GM19455 (cell line): ENCODE data around the gene ISOC2.
"Not testable (repeated sequence)": the region's sequence is repeated elsewhere in the genome, so short reads cannot be mapped to it uniquely, and the experiment has no call there.

Experiments used
- ATAC-seq: cut with Tn5 transposase; IDR thresholded peaks from one replicate; pipeline ENCODE4 v1.9.1; 2021; ENCODE audit not compliant: unreplicated experiment

ISOC2 gene

GRCh38 chr19:55443045-55443823 is 18.2 kb downstream of the ISOC2 start, which contains the start of gene SHISA7:
SHISA7 (minus strand) TSS chr19:55443300; CDS start chr19:55442863, 437 bp downstream.
- ATAC-seq, result no peak

- ATAC-seq, result no peak
These were observed 19.0 kb downstream of the ISOC2 start for GRCh38 chr19:55442372-55442961.

- ATAC-seq, result no peak
These were observed 19.6 kb downstream of the ISOC2 start for GRCh38 chr19:55441692-55442321.

GRCh38 chr19:55441319-55441691 is 20.1 kb downstream of the ISOC2 start:
- ATAC-seq, result no peak

GRCh38 chr19:55440411-55441105 is 20.9 kb downstream of the ISOC2 start:
- ATAC-seq, result no peak

GRCh38 chr19:55439052-55439451 is 22.4 kb downstream of the ISOC2 start:
- no peak for ATAC-seq

DNA sequence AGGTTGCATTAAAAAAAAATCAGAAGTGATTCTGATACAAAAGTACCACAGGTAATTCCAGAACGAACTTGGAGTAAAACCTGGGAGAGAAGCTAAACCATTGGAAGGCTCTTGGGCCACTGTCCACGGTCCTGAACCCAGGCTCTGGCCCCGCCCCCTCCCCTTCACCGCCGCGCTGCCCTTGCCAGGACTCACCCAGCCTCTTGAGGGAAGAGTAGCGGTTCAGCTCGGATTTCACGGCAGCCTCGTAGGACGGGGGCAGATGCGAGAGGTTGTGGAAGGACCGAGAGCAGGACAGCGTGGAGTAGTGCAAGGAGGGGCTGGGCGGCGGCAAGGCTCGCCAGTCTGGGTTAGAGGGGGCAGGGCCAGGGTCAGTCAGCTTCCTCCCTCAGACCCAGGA is 24.0 kb downstream of the ISOC2 start:
- ATAC-seq, result no peak

- no peak for ATAC-seq
These were observed 24.6 kb downstream of the ISOC2 start for GRCh38 chr19:55436847-55437246.

- no peak for ATAC-seq
These were observed 26.4 kb downstream of the ISOC2 start for GRCh38 chr19:55435020-55435419.

DNA sequence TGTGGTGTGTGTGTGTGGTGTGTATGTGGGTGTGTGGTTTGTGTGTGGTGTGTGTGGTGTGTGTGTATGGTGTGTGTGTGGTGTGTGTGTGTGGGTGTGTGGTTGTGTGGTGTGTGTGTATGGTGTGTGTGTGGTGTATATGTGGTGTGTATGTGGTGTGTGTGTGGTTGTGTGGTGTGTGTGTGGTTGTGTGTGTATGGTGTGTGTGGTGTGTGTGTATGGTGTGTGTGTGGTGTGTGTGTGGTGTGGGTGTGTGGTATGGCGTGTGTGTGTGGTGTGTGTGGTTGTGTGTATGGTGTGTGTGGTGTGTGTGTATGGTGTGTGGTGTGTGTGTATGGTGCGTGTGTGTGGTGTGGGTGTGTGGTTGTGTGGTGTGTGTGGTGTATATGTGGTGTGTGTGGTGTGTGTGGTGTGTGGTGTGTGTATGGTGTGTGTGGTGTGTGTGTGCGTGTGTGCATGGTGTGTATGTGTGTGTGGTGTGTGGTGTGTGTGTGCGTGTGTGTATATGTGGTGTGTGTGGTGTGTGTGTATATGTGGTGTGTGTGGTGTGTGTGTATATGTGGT is 27.0 kb downstream of the ISOC2 start:
- ATAC-seq, result no peak

DNA sequence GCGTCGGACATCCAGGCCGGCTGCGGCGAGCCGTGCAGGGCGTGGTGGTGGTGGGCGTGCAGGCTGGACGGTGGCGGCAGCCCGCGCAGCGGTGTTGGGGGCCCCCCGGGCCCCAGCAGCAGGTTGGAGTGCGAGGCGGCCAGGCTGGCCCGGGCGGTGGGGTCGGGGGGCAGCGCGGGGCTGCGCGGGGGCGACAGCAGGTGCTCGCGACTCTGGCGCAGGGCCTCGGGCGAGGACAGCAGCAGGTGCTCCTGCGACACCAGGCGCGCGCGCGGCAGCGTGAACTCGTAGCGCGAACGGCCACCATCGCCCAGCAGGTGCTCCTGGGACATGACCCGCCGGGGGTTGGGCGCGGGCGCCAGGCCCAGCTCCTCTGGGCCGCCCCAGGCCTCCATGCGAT is 28.1 kb downstream of the ISOC2 start:
- no peak for ATAC-seq

GRCh38 chr19:55432241-55432959 is 29.0 kb downstream of the ISOC2 start:
- no peak for ATAC-seq

- ATAC-seq, result no peak
These were observed 30.3 kb downstream of the ISOC2 start for GRCh38 chr19:55431183-55431582.

DNA sequence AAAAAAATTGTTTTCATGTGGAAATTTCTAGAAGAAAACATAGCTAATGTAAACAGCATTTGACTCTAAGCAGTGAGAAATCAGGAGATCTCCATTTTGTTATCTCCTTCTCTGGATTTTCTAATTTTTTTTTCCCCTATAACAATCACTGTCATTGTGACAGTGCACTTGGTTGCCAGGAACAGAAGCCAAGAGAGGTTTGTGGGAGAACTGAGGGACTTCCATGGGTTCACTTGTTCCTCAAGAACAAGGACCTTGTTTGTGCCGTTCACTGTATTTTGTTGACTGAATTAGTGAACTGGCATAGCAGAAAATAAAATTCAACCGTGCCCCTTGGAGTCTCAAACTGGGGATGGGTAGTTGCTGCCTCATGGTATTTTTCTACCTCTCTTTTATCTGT is 35.4 kb downstream of the ISOC2 start:
- ATAC-seq, result no peak

GRCh38 chr19:55424518-55424917 is 36.9 kb downstream of the ISOC2 start:
- ATAC-seq, result no peak

GRCh38 chr19:55423225-55424005 is 38.0 kb downstream of the ISOC2 start:
- no peak for ATAC-seq

- not testable (repeated sequence) for ATAC-seq
These were observed 40.2 kb downstream of the ISOC2 start for GRCh38 chr19:55421281-55421680.

DNA sequence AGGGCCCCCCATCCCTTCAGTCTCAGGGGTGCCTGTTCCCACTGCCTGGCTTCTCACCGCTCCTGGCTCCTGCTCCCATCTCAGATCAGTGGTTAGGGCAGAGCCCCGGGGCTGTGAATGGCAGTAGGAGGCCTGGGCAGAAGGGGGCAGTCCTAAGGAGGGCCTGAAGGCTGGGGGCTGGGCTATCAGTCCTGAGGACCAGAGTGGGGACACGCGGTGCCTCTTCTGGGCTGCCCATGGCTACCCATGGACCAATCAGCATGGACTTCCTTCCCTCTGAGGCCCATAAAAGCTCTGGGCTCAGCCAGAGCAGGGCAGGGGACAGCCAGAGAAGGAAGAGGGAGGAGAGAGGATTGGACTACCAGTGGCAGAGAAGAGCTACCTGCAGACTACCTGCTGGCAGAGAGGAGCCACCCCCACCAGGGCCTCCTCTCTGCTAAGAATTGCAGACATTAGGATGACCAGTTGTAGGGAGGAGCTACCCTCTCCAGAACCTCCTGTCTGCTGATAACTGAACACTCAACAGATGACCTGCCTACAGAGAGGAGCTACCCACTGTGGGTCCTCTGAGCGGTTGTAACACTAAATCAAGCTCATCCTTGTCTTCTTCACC is 41.7 kb downstream of the ISOC2 start:
- no peak for ATAC-seq

- no peak for ATAC-seq
These were observed 42.3 kb downstream of the ISOC2 start for GRCh38 chr19:55419103-55419502.
